ENCODE measurements around the gene CHTF18.

DNA sequence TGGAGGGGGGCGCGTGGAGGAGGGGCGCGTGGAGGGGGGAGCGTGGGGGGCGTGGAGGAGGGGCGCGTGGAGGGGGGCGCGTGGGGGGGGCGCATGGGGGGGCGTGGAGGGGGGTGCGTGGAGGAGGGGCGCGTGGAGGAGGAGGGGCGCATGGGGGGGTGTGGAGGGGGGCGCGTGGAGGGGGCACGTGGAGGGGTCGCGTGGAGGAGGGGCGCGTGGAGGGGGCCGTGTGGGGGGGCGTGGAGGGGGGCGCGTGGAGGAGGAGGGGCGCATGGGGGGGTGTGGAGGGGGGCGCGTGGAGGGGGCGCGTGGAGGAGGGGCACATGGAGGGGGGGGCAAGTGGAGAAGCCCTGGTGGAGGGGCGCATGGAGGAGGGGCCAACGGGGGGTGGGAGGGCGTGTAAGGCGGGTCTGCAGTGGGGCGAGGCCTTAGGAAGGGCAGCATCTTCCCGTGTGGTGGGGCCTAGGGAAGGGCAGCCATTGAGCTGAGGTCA lies 20.6 kb upstream of the CHTF18 start:
- TF ChIP-seq CTCF (conservative IDR thresholded peaks at IDR 0.05; ENCODE audit: low read length) = no peak
- no peak for TF ChIP-seq EZH2phosphoT487 (IDR thresholded peaks at IDR 0.05; ENCODE audit: borderline replicate concordance, low read depth, low read length)

Data from OCI-LY7 (cell line).